Measurements from ENCODE around the gene SPA17.

The SPA17 gene

DNA sequence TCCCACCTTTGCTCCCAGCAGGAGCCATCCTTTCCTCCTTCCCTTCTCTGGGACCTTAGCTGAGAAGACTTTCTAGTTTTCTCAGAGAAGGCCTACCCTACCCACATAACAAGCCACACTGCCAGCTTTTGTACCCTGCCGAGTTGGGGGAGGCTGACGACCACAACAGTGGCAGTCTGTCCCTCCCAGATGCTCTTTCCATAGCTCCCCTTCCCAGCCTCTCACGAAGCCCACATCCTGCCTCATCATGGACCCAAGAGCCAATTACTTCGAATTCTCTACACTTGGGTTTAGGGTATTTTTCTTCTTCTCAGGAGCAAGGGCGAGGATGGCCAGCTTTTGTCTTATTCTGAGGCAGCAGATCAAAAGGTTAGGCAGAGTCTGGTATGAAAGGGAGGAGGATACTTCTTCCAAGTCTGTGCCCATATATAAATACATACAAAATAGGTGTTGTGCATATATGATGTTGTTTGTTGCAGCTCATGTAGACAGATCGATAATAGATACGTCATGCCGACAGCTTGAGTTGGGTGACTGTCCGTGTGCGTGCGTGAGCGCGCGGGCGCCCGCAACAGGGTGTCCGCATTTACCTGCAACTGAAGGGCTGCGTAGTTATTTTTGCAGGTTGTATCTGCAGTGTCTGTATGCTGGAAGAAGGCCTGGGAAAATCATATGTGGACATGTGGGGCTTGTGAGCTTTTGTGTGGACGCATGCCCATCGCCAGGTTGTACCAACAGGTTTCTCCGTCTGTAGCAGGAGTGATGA lies 65.2 kb downstream of the SPA17 start:
- TF ChIP-seq CTCF (IDR thresholded peaks at IDR 0.05; ENCODE audit: insufficient read depth, low read depth, low read length, missing control alignments): no peak
- no peak overlapping the region for H3K4me3 ChIP-seq (ENCODE audit: low read depth, low read length)
- no peak for DNase-seq (ENCODE audit: low read depth)

- DNase-seq (ENCODE audit: low read depth): peak; percentile 84
- no peak for TF ChIP-seq CTCF (IDR thresholded peaks at IDR 0.05; ENCODE audit: insufficient read depth, low read depth, low read length, missing control alignments)
- H3K4me3 ChIP-seq (ENCODE audit: low read depth, low read length): peak within 1 kb of the TSS; percentile 58
Observed at GRCh38 chr11:124739479-124740276, 66.0 kb downstream of the SPA17 start, which contains the start of gene NRGN. TSS of gene NRGN (plus strand) at chr11:124739942. CDS start at chr11:124740085, 143 bp downstream.

- DNase-seq (ENCODE audit: low read depth): peak; percentile 42
- H3K4me3 ChIP-seq (ENCODE audit: low read depth, low read length): peak overlapping the region; percentile 58
- peak; percentile 24 for TF ChIP-seq CTCF (IDR thresholded peaks at IDR 0.05; ENCODE audit: insufficient read depth, low read depth, low read length, missing control alignments)
Observed at GRCh38 chr11:124740277-124740882, 66.7 kb downstream of the SPA17 start.

- no peak overlapping the region for H3K4me3 ChIP-seq (ENCODE audit: low read depth, low read length)
- no peak for TF ChIP-seq CTCF (IDR thresholded peaks at IDR 0.05; ENCODE audit: insufficient read depth, low read depth, low read length, missing control alignments)
- no peak for DNase-seq (ENCODE audit: low read depth)
Observed at GRCh38 chr11:124742555-124742954, 68.9 kb downstream of the SPA17 start.

GRCh38 chr11:124743050-124743449 lies 69.3 kb downstream of the SPA17 start:
- H3K4me3 ChIP-seq (ENCODE audit: low read depth, low read length): no peak overlapping the region
- DNase-seq (ENCODE audit: low read depth): no peak
- TF ChIP-seq CTCF (IDR thresholded peaks at IDR 0.05; ENCODE audit: insufficient read depth, low read depth, low read length, missing control alignments): no peak

DNA sequence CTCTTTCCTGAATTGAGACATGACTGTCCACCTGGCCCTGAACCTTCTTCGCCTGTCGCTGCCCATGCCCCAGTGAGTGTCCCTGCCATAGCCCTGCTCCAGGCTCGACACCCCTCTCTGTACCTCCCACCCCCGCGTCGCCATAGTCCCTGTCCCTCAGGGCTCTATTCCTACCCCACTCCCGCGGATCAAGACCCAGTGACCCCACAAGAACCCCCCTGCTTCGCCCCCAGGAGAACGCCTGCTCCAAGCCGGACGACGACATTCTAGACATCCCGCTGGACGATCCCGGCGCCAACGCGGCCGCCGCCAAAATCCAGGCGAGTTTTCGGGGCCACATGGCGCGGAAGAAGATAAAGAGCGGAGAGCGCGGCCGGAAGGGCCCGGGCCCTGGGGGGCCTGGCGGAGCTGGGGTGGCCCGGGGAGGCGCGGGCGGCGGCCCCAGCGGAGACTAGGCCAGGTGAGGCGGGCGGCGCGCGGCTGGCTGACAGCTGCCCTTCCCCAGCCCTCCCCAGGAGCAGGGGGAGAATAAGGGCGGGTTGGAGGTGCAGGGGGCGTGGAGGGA lies 71.6 kb downstream of the SPA17 start:
- no peak for DNase-seq (ENCODE audit: low read depth)
- no peak for TF ChIP-seq CTCF (IDR thresholded peaks at IDR 0.05; ENCODE audit: insufficient read depth, low read depth, low read length, missing control alignments)
- no peak overlapping the region for H3K4me3 ChIP-seq (ENCODE audit: low read depth, low read length)
